GM12878 (cell line): Measurements from ENCODE around the gene STK32B. TPM values are rescaled to one million over a fixed set of nuclear protein-coding genes. Genes with fewer than 3 reads are reported as not detected.

Source experiments
- ATAC-seq: fragments of 200-7000 bp; cut with Tn5 transposase; 3 replicates; pipeline ENCODE4 v1.9.1; 2020; ENCODE audit warnings: mild to moderate bottlenecking, moderate library complexity
- BruUV-seq: library from RNA; stranded (reverse); fragments of 400-500 nt; replicated peaks from 2 replicates; lab custom pipeline; 2021; lab: Mats Ljungman, UMichigan
- CTCF ChIA-PET: fragments of 300-600 bp; sonication (Branson Sonifier 250); formaldehyde crosslinking; extraction: SDS; loops from one replicate; lab custom pipeline; 2021; ENCODE audit warnings: inconsistent platforms; lab: Yijun Ruan, JAX
- POLR2A ChIA-PET: fragments of 350-600 bp; formaldehyde crosslinking; extraction: SDS; loops from one replicate; lab custom pipeline; 2021; ENCODE audit warnings: inconsistent platforms; lab: Charles Lee
- RAD21 ChIA-PET: fragments of 300-600 bp; sonication (Branson Sonifier 250); formaldehyde crosslinking; loops from one replicate; lab custom pipeline; 2023; ENCODE audit warnings: antibody characterized with exemption; ENCODE audit not compliant: unreplicated experiment; lab: Charles Lee
- SMC1A ChIA-PET: fragments of 300-600 bp; sonication (Branson Sonifier 250); formaldehyde crosslinking; loops from one replicate; lab custom pipeline; 2023; ENCODE audit not compliant: unreplicated experiment, uncharacterized antibody; lab: Charles Lee
- DNase-seq: peaks from one replicate; pipeline ENCODE4 v3.0.0-alpha.2; 2011; ENCODE audit warnings: low read depth, low spot score
- FAIRE-seq: peaks from 3 replicates; lab custom pipeline; 2011; peaks lifted over from hg19 to GRCh38; lab: Jason Lieb, UNC
- H2AFZ ChIP-seq: 2 replicates; pipeline ENCODE4 v1.6.0; 2011; ENCODE audit warnings: low read depth, low read length, control low read depth; ENCODE audit not compliant: control insufficient read depth
- H3K27ac ChIP-seq: 2 replicates; pipeline ENCODE4 v1.5.1; 2011; ENCODE audit warnings: control low read depth; ENCODE audit not compliant: control insufficient read depth, insufficient read depth
- H3K27me3 ChIP-seq, 2 experiments: replicated peaks in 1 of 2; 2 replicates each; pipeline versions ENCODE4 v1.6.0 to v1.6.1; 2011; ENCODE audit warnings: low read length in 1 of 2; ENCODE audit not compliant: control insufficient read depth in 2 of 2, insufficient read depth in 2 of 2
- H3K36me3 ChIP-seq, 2 experiments: 2 replicates each; pipeline ENCODE4 v1.5.1; 2011; ENCODE audit warnings: low read length in 1 of 2; ENCODE audit not compliant: control insufficient read depth in 2 of 2, insufficient read depth in 2 of 2
- H3K4me1 ChIP-seq: 2 replicates; pipeline ENCODE4 v1.6.1; 2011; ENCODE audit warnings: mild to moderate bottlenecking, low read length, moderate library complexity, mixed read lengths; ENCODE audit not compliant: control insufficient read depth, insufficient read depth
- H3K4me2 ChIP-seq: 2 replicates; pipeline ENCODE4 v1.6.0; 2011; ENCODE audit warnings: control low read depth; ENCODE audit not compliant: control insufficient read depth, insufficient read depth
- H3K4me3 ChIP-seq: fragments of 200-600 bp; sonication (generic); 2 replicates; pipeline ENCODE4 v1.5.1; 2016
- H3K79me2 ChIP-seq: 2 replicates; pipeline ENCODE4 v1.6.0; 2011; ENCODE audit warnings: low read length; ENCODE audit not compliant: control insufficient read depth, insufficient read depth
- H3K9ac ChIP-seq: 2 replicates; pipeline ENCODE4 v1.8.0; 2011; ENCODE audit warnings: low read length, control low read depth, mixed read lengths; ENCODE audit not compliant: control insufficient read depth, insufficient read depth
- H3K9me3 ChIP-seq: replicated peaks from 3 replicates; pipeline ENCODE4 v1.5.1; 2011; ENCODE audit warnings: mild to moderate bottlenecking, low read length; ENCODE audit not compliant: control insufficient read depth, insufficient read depth
- H4K20me1 ChIP-seq: 2 replicates; pipeline ENCODE4 v1.6.0; 2011; ENCODE audit not compliant: control insufficient read depth, insufficient read depth
- ATF7 ChIP-seq: fragments of 450-650 bp; IDR thresholded peaks from 2 replicates; pipeline ENCODE4 v1.6.1; 2016; ENCODE audit warnings: low read depth, mild to moderate bottlenecking
- FOS ChIP-seq: IDR thresholded peaks from 3 replicates; pipeline ENCODE4 v1.6.1; 2011; ENCODE audit warnings: borderline replicate concordance; ENCODE audit not compliant: insufficient read length; ENCODE audit errors: extremely low read depth
- GATAD2B ChIP-seq: fragments of 450-650 bp; conservative IDR thresholded peaks from 2 replicates; pipeline ENCODE4 v1.6.1; 2017; ENCODE audit warnings: low read depth, mild to moderate bottlenecking, moderate library complexity
- JUNB ChIP-seq: IDR thresholded peaks from 2 replicates; pipeline ENCODE4 v1.6.1; 2016; ENCODE audit warnings: antibody characterized with exemption, mild to moderate bottlenecking
- KDM1A ChIP-seq: fragments of 200-600 bp; sonication (generic); IDR thresholded peaks from 2 replicates; pipeline ENCODE4 v1.6.1; 2016; ENCODE audit warnings: borderline replicate concordance
- MTA3 ChIP-seq: IDR thresholded peaks from 2 replicates; pipeline ENCODE4 v1.6.1; 2012; ENCODE audit warnings: low read length, inconsistent platforms, borderline replicate concordance
- MYC ChIP-seq: IDR thresholded peaks from 2 replicates; pipeline ENCODE4 v1.6.1; 2011; ENCODE audit warnings: mild to moderate bottlenecking, low read length, moderate library complexity, inconsistent platforms; ENCODE audit not compliant: insufficient read depth, insufficient replicate concordance, insufficient read length, severe bottlenecking
- NFYB ChIP-seq: IDR thresholded peaks from 2 replicates; pipeline ENCODE4 v1.6.1; 2011; ENCODE audit warnings: low read depth, mild to moderate bottlenecking, low read length, improper control_type of control experiment, moderate library complexity; ENCODE audit not compliant: insufficient read depth
- SIN3A ChIP-seq: IDR thresholded peaks from 2 replicates; pipeline ENCODE4 v1.6.1; 2012; ENCODE audit warnings: low read depth, low read length, improper control_type of control experiment
- SRF ChIP-seq, 2 experiments: IDR thresholded peaks; 2 replicates each; pipeline ENCODE4 v1.6.1; 2011; ENCODE audit warnings: low read depth in 2 of 2, low read length in 2 of 2, mild to moderate bottlenecking in 1 of 2, moderate library complexity in 1 of 2
- WGBS: methylation state at CpG from one replicate; pipeline ENCODE4 v1.1.6; 2016; ENCODE audit warnings: low lambda C conversion rate; ENCODE audit not compliant: insufficient replicate concordance, insufficient coverage; ENCODE audit errors: missing lambda C conversion rate; 5-methylcytosine and 5-hydroxymethylcytosine counted together
- in situ Hi-C: fragments of 300-500 bp; cut with MboI; formaldehyde crosslinking; loops from 9 replicates; pipeline ENCODE4 v1.14.3; 2018; ENCODE audit warnings: mixed read lengths
- intact Hi-C: fragments of 100-400 bp; cut with micrococcal nuclease; formaldehyde crosslinking; loops from one replicate; pipeline ENCODE4 v1.14.2; 2022; ENCODE audit not compliant: unreplicated experiment
- polyA plus RNA-seq, 11 experiments: library from polyadenylated mRNA; depleted of rRNA in 4 of 11; unstranded in 6 of 11; stranded (reverse) in 5 of 11; fragments of >200 nt; fragmentation: Nextera tagmentation in 4 of 11; fragmentation: Illumina TruSeq in 1 of 11; extraction: Ambion mirVana in 4 of 11; extraction: Trizol in 1 of 11; gene quantifications; 1 replicate in 1 of 11; 2 replicates in 10 of 11; pipeline versions ENCODE4 v1.2.1 to v1.2.3, GENCODE V29; 2011 to 2016; ENCODE audit warnings: inconsistent platforms in 2 of 11, missing spikeins in 2 of 11, low read depth in 1 of 11
- total RNA-seq, 4 experiments: library from RNA; depleted of rRNA in 3 of 4; stranded (reverse); fragments of >200 nt in 3 of 4; fragmentation: Illumina TruSeq in 1 of 4; extraction: Trizol in 1 of 4; gene quantifications; 2 replicates each; pipeline versions ENCODE4 v1.2.1 to v1.2.3, GENCODE V29; 2013 to 2021
- TF ChIP-seq, protein P1 (sequence below): fragments of 450-650 bp; IDR thresholded peaks from 2 replicates; pipeline ENCODE4 v1.6.1; 2016; ENCODE audit warnings: mild to moderate bottlenecking
- TF ChIP-seq, protein P2 (sequence below): fragments of 450-650 bp; IDR thresholded peaks from 2 replicates; pipeline ENCODE4 v1.6.1; 2014; ENCODE audit warnings: mild to moderate bottlenecking
- TF ChIP-seq, protein P3 (sequence below): fragments of 450-650 bp; formaldehyde crosslinking; IDR thresholded peaks from 2 replicates; pipeline ENCODE4 v1.4.0; 2022; ENCODE audit warnings: mild to moderate bottlenecking, moderate library complexity

The STK32B gene
- total and polyA plus RNA-seq, 10 of the 15 experiments (the other 5 are each of a cell fraction or from before 2014, with no cell fraction given) = 0.04 to 0.12 (median 0.08) TPM; not detected in 7

DNA sequence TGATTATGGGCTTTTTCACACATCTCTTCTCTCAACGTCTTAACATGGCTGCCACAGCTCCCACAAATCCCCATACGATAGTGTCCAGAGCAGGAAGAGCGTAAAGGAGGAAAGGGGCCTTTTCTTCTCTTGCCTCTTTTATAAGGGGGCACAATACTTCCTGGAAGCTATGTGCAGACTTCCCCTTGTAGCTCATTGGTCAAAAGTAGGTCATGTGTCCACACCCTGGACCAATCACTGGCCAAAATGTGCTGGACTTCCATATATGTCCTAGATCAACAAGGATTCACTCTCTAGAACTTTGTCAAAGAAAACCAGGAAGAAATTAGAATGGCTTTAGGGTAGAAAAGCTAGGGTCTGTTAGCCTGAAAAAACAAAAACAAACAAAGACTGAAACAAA, 26.7 kb downstream of the STK32B start:
- intact Hi-C loops (no loop called here), in situ Hi-C loops (no loop called here)
- POLR2A ChIA-PET = no interaction called here
- Histone ChIP-seq H3K27me3 (no peaks in the 10 kb centered on the region), H3K9me3 (no peaks in the 10 kb centered on the region), H3K79me2 (no peaks in the 10 kb centered on the region), H3K27ac (no peak overlapping the region), H3K4me2 (no peak overlapping the region), H4K20me1 (no peaks in the 10 kb centered on the region), H3K36me3 (no peaks in the 10 kb centered on the region), H2AFZ (no peak overlapping the region), H3K9ac (no peak overlapping the region), H3K4me1 (no peaks in the 10 kb centered on the region), H3K4me3 (no peak overlapping the region)
- 29% methylated on average over 3 of the region's 3 CpGs for whole genome bisulfite sequencing
- RAD21 ChIA-PET = no interaction called here
- DNase-seq = no peak
- FAIRE-seq = no peak
- TF ChIP-seq NFYB = peak; percentile 51; the same call in 1 of the 2 replicates
- no peak for TF ChIP-seq GATAD2B
- no peak for TF ChIP-seq MYC
- TF ChIP-seq, protein P1, sequence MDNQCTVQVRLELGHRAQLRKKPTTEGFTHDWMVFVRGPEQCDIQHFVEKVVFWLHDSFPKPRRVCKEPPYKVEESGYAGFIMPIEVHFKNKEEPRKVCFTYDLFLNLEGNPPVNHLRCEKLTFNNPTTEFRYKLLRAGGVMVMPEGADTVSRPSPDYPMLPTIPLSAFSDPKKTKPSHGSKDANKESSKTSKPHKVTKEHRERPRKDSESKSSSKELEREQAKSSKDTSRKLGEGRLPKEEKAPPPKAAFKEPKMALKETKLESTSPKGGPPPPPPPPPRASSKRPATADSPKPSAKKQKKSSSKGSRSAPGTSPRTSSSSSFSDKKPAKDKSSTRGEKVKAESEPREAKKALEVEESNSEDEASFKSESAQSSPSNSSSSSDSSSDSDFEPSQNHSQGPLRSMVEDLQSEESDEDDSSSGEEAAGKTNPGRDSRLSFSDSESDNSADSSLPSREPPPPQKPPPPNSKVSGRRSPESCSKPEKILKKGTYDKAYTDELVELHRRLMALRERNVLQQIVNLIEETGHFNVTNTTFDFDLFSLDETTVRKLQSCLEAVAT = no peak
- no peak for TF ChIP-seq SRF (IDR thresholded peaks at IDR 0.05; ENCODE audit: low read depth in 2 of 2, low read length in 2 of 2)
- BruUV-seq = no TSS peak
- CTCF ChIA-PET = no interaction called here
- SMC1A ChIA-PET = no interaction called here
- no peak for ATAC-seq

DNA sequence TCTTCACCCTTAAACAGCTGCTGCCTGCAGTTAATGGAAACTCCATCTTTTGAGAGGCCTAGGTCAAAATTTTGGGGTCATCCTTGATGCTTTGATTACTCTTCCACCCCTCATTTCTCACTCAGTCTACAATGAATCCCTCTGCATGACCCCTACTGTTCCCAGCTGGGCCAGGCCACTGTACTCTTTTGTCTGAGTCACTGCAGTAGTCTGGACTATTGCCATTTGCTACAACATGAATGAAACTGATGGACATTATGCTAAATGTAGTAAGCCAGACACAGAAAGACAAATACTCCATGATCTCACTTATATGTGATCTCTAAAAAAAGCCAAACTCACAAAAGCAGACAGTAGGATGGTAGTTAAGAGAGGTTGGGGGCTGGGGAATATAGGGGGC, 28.3 kb downstream of the STK32B start:
- no peak for ATAC-seq
- TF ChIP-seq MTA3 = no peak
- no peak for TF ChIP-seq ATF7
- TF ChIP-seq SIN3A = no peak
- no peak for TF ChIP-seq JUNB
- no peak for TF ChIP-seq FOS
- TF ChIP-seq, protein P2, sequence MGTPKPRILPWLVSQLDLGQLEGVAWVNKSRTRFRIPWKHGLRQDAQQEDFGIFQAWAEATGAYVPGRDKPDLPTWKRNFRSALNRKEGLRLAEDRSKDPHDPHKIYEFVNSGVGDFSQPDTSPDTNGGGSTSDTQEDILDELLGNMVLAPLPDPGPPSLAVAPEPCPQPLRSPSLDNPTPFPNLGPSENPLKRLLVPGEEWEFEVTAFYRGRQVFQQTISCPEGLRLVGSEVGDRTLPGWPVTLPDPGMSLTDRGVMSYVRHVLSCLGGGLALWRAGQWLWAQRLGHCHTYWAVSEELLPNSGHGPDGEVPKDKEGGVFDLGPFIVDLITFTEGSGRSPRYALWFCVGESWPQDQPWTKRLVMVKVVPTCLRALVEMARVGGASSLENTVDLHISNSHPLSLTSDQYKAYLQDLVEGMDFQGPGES = no peak
- TF ChIP-seq, protein P3, sequence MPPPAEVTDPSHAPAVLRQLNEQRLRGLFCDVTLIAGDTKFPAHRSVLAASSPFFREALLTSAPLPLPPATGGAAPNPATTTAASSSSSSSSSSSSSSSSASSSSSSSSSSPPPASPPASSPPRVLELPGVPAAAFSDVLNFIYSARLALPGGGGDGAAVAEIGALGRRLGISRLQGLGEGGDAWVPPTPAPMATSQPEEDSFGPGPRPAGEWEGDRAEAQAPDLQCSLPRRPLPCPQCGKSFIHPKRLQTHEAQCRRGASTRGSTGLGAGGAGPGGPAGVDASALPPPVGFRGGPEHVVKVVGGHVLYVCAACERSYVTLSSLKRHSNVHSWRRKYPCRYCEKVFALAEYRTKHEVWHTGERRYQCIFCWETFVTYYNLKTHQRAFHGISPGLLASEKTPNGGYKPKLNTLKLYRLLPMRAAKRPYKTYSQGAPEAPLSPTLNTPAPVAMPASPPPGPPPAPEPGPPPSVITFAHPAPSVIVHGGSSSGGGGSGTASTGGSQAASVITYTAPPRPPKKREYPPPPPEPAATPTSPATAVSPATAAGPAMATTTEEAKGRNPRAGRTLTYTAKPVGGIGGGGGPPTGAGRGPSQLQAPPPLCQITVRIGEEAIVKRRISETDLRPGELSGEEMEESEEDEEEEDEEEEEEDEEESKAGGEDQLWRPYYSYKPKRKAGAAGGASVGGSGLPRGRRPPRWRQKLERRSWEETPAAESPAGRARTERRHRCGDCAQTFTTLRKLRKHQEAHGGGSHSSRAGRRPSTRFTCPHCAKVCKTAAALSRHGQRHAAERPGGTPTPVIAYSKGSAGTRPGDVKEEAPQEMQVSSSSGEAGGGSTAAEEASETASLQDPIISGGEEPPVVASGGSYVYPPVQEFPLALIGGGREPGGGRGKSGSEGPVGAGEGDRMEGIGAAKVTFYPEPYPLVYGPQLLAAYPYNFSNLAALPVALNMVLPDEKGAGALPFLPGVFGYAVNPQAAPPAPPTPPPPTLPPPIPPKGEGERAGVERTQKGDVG (CRISPR knock-in tag) = no peak
- no peak for TF ChIP-seq KDM1A

More for the DNA sequence above, 28.3 kb downstream of the STK32B start:
- no peak overlapping the region for H3K27ac ChIP-seq
- DNase-seq (no peak), FAIRE-seq (no peak)
- H3K4me1 ChIP-seq = no peaks in the 10 kb centered on the region
- H3K9me3 ChIP-seq = no peaks in the 10 kb centered on the region
- no TSS peak for BruUV-seq
- H3K4me2 ChIP-seq = no peak overlapping the region
- ChIA-PET RAD21 (no interaction called here), SMC1A (no interaction called here), POLR2A (no interaction called here), CTCF (no interaction called here)
- no peak overlapping the region for H3K9ac ChIP-seq
- intact Hi-C loops = no loop called here
- H3K27me3 ChIP-seq = no peaks in the 10 kb centered on the region
- no peak overlapping the region for H3K4me3 ChIP-seq
- in situ Hi-C loops = no loop called here
- H3K79me2 ChIP-seq = no peaks in the 10 kb centered on the region
- H4K20me1 ChIP-seq = no peaks in the 10 kb centered on the region
- H3K36me3 ChIP-seq = no peaks in the 10 kb centered on the region
- no peak overlapping the region for H2AFZ ChIP-seq
